IMR-90 (cell line): ENCODE results near the gene SNX32. TPM values are rescaled to one million over a fixed set of nuclear protein-coding genes. Genes with fewer than 3 reads are reported as not detected.

Experiments used
- ATAC-seq: fragments of 200-7000 bp; cut with Tn5 transposase; 2 replicates; pipeline ENCODE4 v1.9.1; 2020; ENCODE audit warnings: low read depth, mild to moderate bottlenecking, moderate library complexity
- BruUV-seq: library from RNA; stranded (reverse); fragments of 400-500 nt; replicated peaks from 2 replicates; lab custom pipeline; 2021; lab: Mats Ljungman, UMichigan
- CTCF ChIA-PET: fragments of 300-600 bp; formaldehyde crosslinking; extraction: SDS; loops from one replicate; lab custom pipeline; 2021; ENCODE audit warnings: antibody characterized with exemption; lab: Yijun Ruan, JAX
- POLR2A ChIA-PET: fragments of 300-600 bp; sonication (Branson Sonifier 250); formaldehyde crosslinking; loops from one replicate; lab custom pipeline; 2022; ENCODE audit warnings: antibody characterized with exemption; ENCODE audit not compliant: unreplicated experiment; lab: Charles Lee
- DNase-seq: peaks from one replicate; pipeline ENCODE4 v3.0.0; 2013
- H2AFZ ChIP-seq: replicated peaks from 2 replicates; pipeline ENCODE3; 2013; ENCODE audit warnings: low read length, mild to moderate bottlenecking; ENCODE audit not compliant: poor library complexity
- H2AK5ac ChIP-seq: 2 replicates; pipeline ENCODE4 v1.6.1; 2013; ENCODE audit warnings: low read depth, low read length, inconsistent platforms
- H2AK9ac ChIP-seq: replicated peaks from 2 replicates; pipeline ENCODE3; 2013; ENCODE audit warnings: mild to moderate bottlenecking, low read depth, low read length, moderate library complexity; ENCODE audit not compliant: poor library complexity
- H2BK120ac ChIP-seq: 2 replicates; pipeline ENCODE4 v1.6.1; 2013; ENCODE audit warnings: low read depth, low read length, inconsistent platforms
- H2BK15ac ChIP-seq: 3 replicates; pipeline ENCODE4 v1.6.1; 2013; ENCODE audit warnings: low read depth, low read length, inconsistent platforms
- H2BK20ac ChIP-seq: 2 replicates; pipeline ENCODE4 v1.6.1; 2013; ENCODE audit warnings: low read depth, mild to moderate bottlenecking, inconsistent platforms, low read length, moderate library complexity
- H2BK5ac ChIP-seq: 2 replicates; pipeline ENCODE4 v1.6.1; 2013; ENCODE audit warnings: mild to moderate bottlenecking, low read depth, low read length, inconsistent platforms; ENCODE audit not compliant: poor library complexity, severe bottlenecking
- H3K14ac ChIP-seq: replicated peaks from 2 replicates; pipeline ENCODE4 v1.6.1; 2013; ENCODE audit warnings: low read depth, low read length, inconsistent platforms
- H3K18ac ChIP-seq: 2 replicates; pipeline ENCODE4 v1.6.1; 2013; ENCODE audit warnings: low read depth, low read length, control low read depth
- H3K23ac ChIP-seq: 2 replicates; pipeline ENCODE4 v1.6.1; 2013; ENCODE audit warnings: low read depth, low read length, inconsistent platforms
- H3K27ac ChIP-seq: 2 replicates; pipeline ENCODE4 v1.5.1; 2013; ENCODE audit warnings: mild to moderate bottlenecking, control low read depth, low read length; ENCODE audit not compliant: insufficient read depth
- H3K27me3 ChIP-seq: 2 replicates; pipeline ENCODE4 v1.6.1; 2013; ENCODE audit warnings: low read length; ENCODE audit not compliant: control insufficient read depth, insufficient read depth
- H3K36me3 ChIP-seq: 2 replicates; pipeline ENCODE4 v1.6.1; 2013; ENCODE audit warnings: low read length, mixed read lengths; ENCODE audit not compliant: control insufficient read depth, insufficient read depth
- H3K4ac ChIP-seq: 2 replicates; pipeline ENCODE4 v1.6.1; 2013; ENCODE audit warnings: low read depth, low read length, inconsistent platforms
- H3K4me1 ChIP-seq: 2 replicates; pipeline ENCODE4 v1.6.1; 2013; ENCODE audit warnings: low read length, mixed read lengths; ENCODE audit not compliant: control insufficient read depth, insufficient read depth
- H3K4me2 ChIP-seq: 2 replicates; pipeline ENCODE4 v1.6.1; 2013; ENCODE audit warnings: low read depth, mild to moderate bottlenecking, control low read depth, low read length, moderate library complexity
- H3K4me3 ChIP-seq: 2 replicates; pipeline ENCODE4 v1.5.1; 2013; ENCODE audit warnings: low read depth, mild to moderate bottlenecking, control low read depth, low read length, moderate library complexity; ENCODE audit not compliant: insufficient read depth
- H3K56ac ChIP-seq: 2 replicates; pipeline ENCODE4 v1.6.1; 2013; ENCODE audit warnings: low read length, inconsistent platforms; ENCODE audit not compliant: insufficient read depth; ENCODE audit errors: extremely low read depth
- H3K79me1 ChIP-seq, 2 experiments: 2 replicates each; pipeline ENCODE4 v1.6.1; 2013; ENCODE audit warnings: low read length in 2 of 2, inconsistent platforms in 1 of 2, low read depth in 1 of 2
- H3K9ac ChIP-seq: 2 replicates; pipeline ENCODE4 v1.6.1; 2013; ENCODE audit warnings: low read depth, low read length, control low read depth
- H3K9me1 ChIP-seq: 2 replicates; pipeline ENCODE4 v1.6.1; 2013; ENCODE audit warnings: low read length, inconsistent platforms; ENCODE audit not compliant: insufficient read depth
- H3K9me3 ChIP-seq: 2 replicates; pipeline ENCODE4 v1.6.1; 2013; ENCODE audit warnings: low read length; ENCODE audit not compliant: control insufficient read depth, insufficient read depth
- H4K20me1 ChIP-seq: 2 replicates; pipeline ENCODE4 v1.6.1; 2013; ENCODE audit warnings: low read length, inconsistent platforms; ENCODE audit not compliant: insufficient read depth
- H4K5ac ChIP-seq: 2 replicates; pipeline ENCODE4 v1.6.1; 2013; ENCODE audit warnings: mild to moderate bottlenecking, low read depth, low read length, control low read depth
- H4K8ac ChIP-seq, 2 experiments: 2 replicates each; pipeline ENCODE4 v1.6.1; 2013; ENCODE audit warnings: low read depth in 2 of 2, low read length in 2 of 2, control low read depth in 1 of 2, inconsistent platforms in 1 of 2
- H4K91ac ChIP-seq: 2 replicates; pipeline ENCODE4 v1.6.1; 2013; ENCODE audit warnings: low read depth, low read length, inconsistent platforms; ENCODE audit not compliant: insufficient read depth
- BHLHE40 ChIP-seq: fragments of 150-350 bp; IDR thresholded peaks from 2 replicates; pipeline ENCODE4 v1.6.1; 2016; ENCODE audit warnings: mild to moderate bottlenecking, low read depth, low read length
- CEBPB ChIP-seq: IDR thresholded peaks from 2 replicates; pipeline ENCODE4 v1.6.1; 2012; ENCODE audit warnings: low read depth, low read length, improper control_type of control experiment
- CHD1 ChIP-seq: IDR thresholded peaks from 2 replicates; pipeline ENCODE4 v1.6.1; 2012; ENCODE audit warnings: low read depth, low read length, improper control_type of control experiment
- FOS ChIP-seq: fragments of 150-350 bp; IDR thresholded peaks from 2 replicates; pipeline ENCODE4 v1.6.1; 2016; ENCODE audit warnings: low read depth, low read length
- MAFK ChIP-seq: IDR thresholded peaks from 2 replicates; pipeline ENCODE4 v1.6.1; 2012; ENCODE audit warnings: low read depth, low read length, improper control_type of control experiment
- MAZ ChIP-seq: IDR thresholded peaks from 2 replicates; pipeline ENCODE4 v1.6.1; 2012; ENCODE audit warnings: low read depth, mild to moderate bottlenecking, low read length, improper control_type of control experiment, moderate library complexity, borderline replicate concordance
- MXI1 ChIP-seq: IDR thresholded peaks from 2 replicates; pipeline ENCODE4 v1.6.1; 2012; ENCODE audit warnings: low read depth, mild to moderate bottlenecking, low read length, moderate library complexity, borderline replicate concordance
- NFE2L2 ChIP-seq: fragments of 150-350 bp; IDR thresholded peaks from 2 replicates; pipeline ENCODE4 v1.6.1; 2016; ENCODE audit warnings: low read depth, mild to moderate bottlenecking, low read length
- POLR2A ChIP-seq: IDR thresholded peaks from 2 replicates; pipeline ENCODE4 v1.6.1; 2012; ENCODE audit warnings: mild to moderate bottlenecking, low read depth, low read length
- RAD21 ChIP-seq: IDR thresholded peaks from 2 replicates; pipeline ENCODE4 v1.6.1; 2012; ENCODE audit warnings: low read length, improper control_type of control experiment
- RCOR1 ChIP-seq: IDR thresholded peaks from 2 replicates; pipeline ENCODE4 v1.6.1; 2012; ENCODE audit warnings: mild to moderate bottlenecking, low read length, improper control_type of control experiment; ENCODE audit not compliant: insufficient replicate concordance
- RFX5 ChIP-seq: IDR thresholded peaks from 2 replicates; pipeline ENCODE4 v1.8.0; 2012; ENCODE audit warnings: low read depth, mild to moderate bottlenecking, low read length, moderate library complexity
- SMC3 ChIP-seq: fragments of 150-350 bp; IDR thresholded peaks from 2 replicates; pipeline ENCODE4 v1.6.1; 2016; ENCODE audit warnings: low read depth, mild to moderate bottlenecking, antibody characterized with exemption, low read length, moderate library complexity
- WGBS, 2 experiments: methylation state at CpG; one replicate each; pipeline versions ENCODE4 v1.1.5 to v1.1.7; 2013; ENCODE audit warnings: missing lambda C conversion rate in 2 of 2; ENCODE audit not compliant: insufficient read length in 1 of 2; ENCODE audit errors: extremely low coverage in 2 of 2; 5-methylcytosine and 5-hydroxymethylcytosine counted together
- dilution Hi-C: fragments of 300-500 bp; cut with HindIII; formaldehyde crosslinking; loops from one replicate; pipeline ENCODE4 v1.14.3; 2018; ENCODE audit warnings: low sequenced_read_pairs; ENCODE audit not compliant: unreplicated experiment
- in situ Hi-C: fragments of 300-500 bp; cut with MboI; formaldehyde crosslinking; loops from 3 replicates; pipeline ENCODE4 v1.14.3; 2019; ENCODE audit warnings: low sequenced_read_pairs, inconsistent platforms, mixed read lengths
- intact Hi-C: fragments of 100-400 bp; cut with micrococcal nuclease; formaldehyde crosslinking; loops from 2 replicates; pipeline ENCODE4 v1.10.0; 2022
- polyA plus RNA-seq, 3 experiments: library from polyadenylated mRNA; depleted of rRNA; stranded (reverse); fragments of >200 nt; gene quantifications; 2 replicates each; pipeline ENCODE4 v1.2.3, GENCODE V29; 2012; ENCODE audit warnings: low replicate concordance in 1 of 3
- total RNA-seq: library from RNA; depleted of rRNA; stranded (reverse); fragments of >200 nt; gene quantifications from 2 replicates; pipeline ENCODE4 v1.2.3, GENCODE V29; 2012
- TF ChIP-seq, protein P1 (sequence below): fragments of 150-350 bp; IDR thresholded peaks from 2 replicates; pipeline ENCODE4 v1.6.1; 2016; ENCODE audit warnings: low read depth, mild to moderate bottlenecking, low read length, moderate library complexity, borderline replicate concordance
- TF ChIP-seq, protein P2 (sequence below): conservative IDR thresholded peaks from 2 replicates; pipeline ENCODE4 v1.5.1; 2012; ENCODE audit warnings: mild to moderate bottlenecking, low read depth, low read length, improper control_type of control experiment
- TF ChIP-seq, protein P3 (sequence below): fragments of 150-350 bp; IDR thresholded peaks from 2 replicates; pipeline ENCODE4 v1.6.1; 2017; ENCODE audit warnings: mild to moderate bottlenecking, antibody characterized with exemption, low read length, low read depth

SNX32 gene
- total and polyA plus RNA-seq, 2 of the 4 experiments (the other 2 are of a cell fraction) = 0.36 to 0.79 TPM

DNA sequence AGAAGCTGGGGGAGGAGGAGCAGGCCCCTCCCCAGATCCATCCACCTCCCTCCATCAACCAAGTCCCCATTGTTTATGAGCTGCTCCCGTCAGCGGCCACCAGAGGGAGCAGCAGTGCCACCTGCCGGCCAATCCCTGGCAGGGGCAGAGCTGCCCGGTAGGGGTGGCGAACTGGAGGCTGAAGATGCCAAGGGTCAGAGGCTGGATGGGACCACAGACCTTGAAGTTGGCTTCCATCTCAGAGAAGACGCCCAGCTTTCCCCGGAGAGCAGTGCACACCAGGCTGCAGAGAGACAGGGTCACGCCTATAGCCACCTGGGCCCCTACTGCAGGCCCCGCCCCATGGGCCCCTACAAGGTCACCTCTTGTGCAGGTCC, 50.9 kb downstream of the SNX32 start:
- Histone ChIP-seq H3K4ac (peak overlapping the region; percentile 53; the same call in 1 of the 2 replicates), H2AFZ (peak overlapping the region; percentile 67), H4K8ac (no peak overlapping the region), H3K9me3 (no peaks in the 10 kb centered on the region), H3K9me1 (peaks cover 5% of the 10 kb centered on the region; the same call in 1 of the 2 replicates), H2BK5ac (no peak overlapping the region), H3K27ac (no peak overlapping the region; the same call in 1 of the 2 replicates), H2BK20ac (no peak overlapping the region), H2BK15ac (no peak overlapping the region), H3K56ac (no peak overlapping the region), H4K5ac (no peak overlapping the region), H3K4me2 (no peak overlapping the region), H3K23ac (no peak overlapping the region), H4K20me1 (peaks cover 21% of the 10 kb centered on the region), H3K14ac (no peak overlapping the region), H2BK120ac (no peak overlapping the region), H2AK9ac (peak overlapping the region; percentile 95), H3K4me3 (no peak overlapping the region), H3K27me3 (no peaks in the 10 kb centered on the region), H3K79me1 (peaks cover 9 to 53% of the 10 kb centered on the region in 2 experiments), H3K4me1 (peaks cover 4% of the 10 kb centered on the region), H4K91ac (no peak overlapping the region), H2AK5ac (peak overlapping the region; percentile 73; the same call in 1 of the 2 replicates), H3K18ac (no peak overlapping the region), H3K9ac (no peak overlapping the region), H3K36me3 (peaks cover 40% of the 10 kb centered on the region)
- in situ Hi-C loops (loop anchor here (5.0 kb wide), 1 partner anchor 103 kb away; no protein-coding TSS in a partner anchor), dilution Hi-C loops (no loop called here), intact Hi-C loops (loop anchor here (1.0 kb wide), 1 partner anchor 105 kb away; no protein-coding TSS in a partner anchor)
- BruUV-seq = no TSS peak
- peak; percentile 65 for DNase-seq
- 0% methylated on average over 3 of the region's 9 CpGs; no CpG with 5 or more reads in 1 of the 2 experiments for WGBS, 2 experiments
- TF ChIP-seq RAD21 = peak; percentile 86
- peak; percentile 95 for TF ChIP-seq SMC3
- TF ChIP-seq, protein P1, sequence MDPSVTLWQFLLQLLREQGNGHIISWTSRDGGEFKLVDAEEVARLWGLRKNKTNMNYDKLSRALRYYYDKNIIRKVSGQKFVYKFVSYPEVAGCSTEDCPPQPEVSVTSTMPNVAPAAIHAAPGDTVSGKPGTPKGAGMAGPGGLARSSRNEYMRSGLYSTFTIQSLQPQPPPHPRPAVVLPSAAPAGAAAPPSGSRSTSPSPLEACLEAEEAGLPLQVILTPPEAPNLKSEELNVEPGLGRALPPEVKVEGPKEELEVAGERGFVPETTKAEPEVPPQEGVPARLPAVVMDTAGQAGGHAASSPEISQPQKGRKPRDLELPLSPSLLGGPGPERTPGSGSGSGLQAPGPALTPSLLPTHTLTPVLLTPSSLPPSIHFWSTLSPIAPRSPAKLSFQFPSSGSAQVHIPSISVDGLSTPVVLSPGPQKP = no peak
- TF ChIP-seq FOS = no peak
- no peak for TF ChIP-seq MAFK
- TF ChIP-seq POLR2A = no peak; the same call in 1 of the 2 replicates
- TF ChIP-seq, protein P2, sequence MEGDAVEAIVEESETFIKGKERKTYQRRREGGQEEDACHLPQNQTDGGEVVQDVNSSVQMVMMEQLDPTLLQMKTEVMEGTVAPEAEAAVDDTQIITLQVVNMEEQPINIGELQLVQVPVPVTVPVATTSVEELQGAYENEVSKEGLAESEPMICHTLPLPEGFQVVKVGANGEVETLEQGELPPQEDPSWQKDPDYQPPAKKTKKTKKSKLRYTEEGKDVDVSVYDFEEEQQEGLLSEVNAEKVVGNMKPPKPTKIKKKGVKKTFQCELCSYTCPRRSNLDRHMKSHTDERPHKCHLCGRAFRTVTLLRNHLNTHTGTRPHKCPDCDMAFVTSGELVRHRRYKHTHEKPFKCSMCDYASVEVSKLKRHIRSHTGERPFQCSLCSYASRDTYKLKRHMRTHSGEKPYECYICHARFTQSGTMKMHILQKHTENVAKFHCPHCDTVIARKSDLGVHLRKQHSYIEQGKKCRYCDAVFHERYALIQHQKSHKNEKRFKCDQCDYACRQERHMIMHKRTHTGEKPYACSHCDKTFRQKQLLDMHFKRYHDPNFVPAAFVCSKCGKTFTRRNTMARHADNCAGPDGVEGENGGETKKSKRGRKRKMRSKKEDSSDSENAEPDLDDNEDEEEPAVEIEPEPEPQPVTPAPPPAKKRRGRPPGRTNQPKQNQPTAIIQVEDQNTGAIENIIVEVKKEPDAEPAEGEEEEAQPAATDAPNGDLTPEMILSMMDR = peak; percentile 100
- TF ChIP-seq BHLHE40 = no peak
- peak; percentile 39 for TF ChIP-seq RCOR1
- no peak for TF ChIP-seq CEBPB
- TF ChIP-seq, protein P3, sequence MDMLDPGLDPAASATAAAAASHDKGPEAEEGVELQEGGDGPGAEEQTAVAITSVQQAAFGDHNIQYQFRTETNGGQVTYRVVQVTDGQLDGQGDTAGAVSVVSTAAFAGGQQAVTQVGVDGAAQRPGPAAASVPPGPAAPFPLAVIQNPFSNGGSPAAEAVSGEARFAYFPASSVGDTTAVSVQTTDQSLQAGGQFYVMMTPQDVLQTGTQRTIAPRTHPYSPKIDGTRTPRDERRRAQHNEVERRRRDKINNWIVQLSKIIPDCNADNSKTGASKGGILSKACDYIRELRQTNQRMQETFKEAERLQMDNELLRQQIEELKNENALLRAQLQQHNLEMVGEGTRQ = no peak
- no peak for TF ChIP-seq NFE2L2
- no peak for TF ChIP-seq MXI1
- no peak for TF ChIP-seq CHD1
- no peak for TF ChIP-seq RFX5
- peak; percentile 78; the same call in 1 of the 2 replicates for TF ChIP-seq MAZ
- ChIA-PET POLR2A (interaction anchor here (0.6 kb wide), 1 partner anchor 16 kb away, joined by 3 read pairs; the partner anchor contains the start of gene FOSL1), CTCF (interaction anchor here (0.6 to 1.5 kb wide), 14 partner anchors 11 to 652 kb away, joined by 3 to 14 read pairs (median 4); partner anchors contain the start of genes EFEMP2 and MUS81)
- ATAC-seq = peak; percentile 28
